ENCODE data around the gene KRTAP21-1. TPM values are rescaled to one million over a fixed set of nuclear protein-coding genes. Genes with fewer than 3 reads are reported as not detected.

KRTAP21-1 gene
- not detected in 2 replicates for polyA plus RNA-seq

GRCh38 chr21:30755328-30755727, at the start of gene KRTAP21-1:
TSS of gene KRTAP21-1 (minus strand) at chr21:30755428. CDS start at chr21:30755378, 50 bp downstream.

GRCh38 chr21:30747159-30747558, 8.1 kb downstream of the KRTAP21-1 start, which contains the start of gene KRTAP21-2:
TSS of gene KRTAP21-2 (minus strand) at chr21:30747259. CDS start at chr21:30747202, 57 bp downstream.

GRCh38 chr21:30718239-30718909, 36.9 kb downstream of the KRTAP21-1 start, which contains the start of gene KRTAP21-3:
TSS of gene KRTAP21-3 (minus strand) at chr21:30718777. CDS start at chr21:30718759, 18 bp downstream.

Other genes with a start within 250 kb of the KRTAP21-1 start
- gene KRTAP19-6, start 213.6 kb downstream of the KRTAP21-1 start, polyA plus RNA-seq: not detected in 2 replicates
- not detected in 2 replicates for gene KRTAP19-7, start 194.1 kb downstream of the KRTAP21-1 start, polyA plus RNA-seq
- gene KRTAP22-2, start 165.0 kb downstream of the KRTAP21-1 start, polyA plus RNA-seq: not detected in 2 replicates
- not detected in 2 replicates for gene KRTAP6-3, start 163.0 kb downstream of the KRTAP21-1 start, polyA plus RNA-seq
- gene KRTAP6-2, start 156.5 kb downstream of the KRTAP21-1 start, polyA plus RNA-seq: not detected in 2 replicates
- not detected in 2 replicates for gene KRTAP22-1, start 154.3 kb downstream of the KRTAP21-1 start, polyA plus RNA-seq
- gene KRTAP6-1, start 141.5 kb downstream of the KRTAP21-1 start, polyA plus RNA-seq: not detected in 2 replicates
- not detected in 2 replicates for gene KRTAP20-1, start 139.0 kb downstream of the KRTAP21-1 start, polyA plus RNA-seq
- gene KRTAP20-4, start 134.8 kb downstream of the KRTAP21-1 start, polyA plus RNA-seq: not detected in 2 replicates
- gene KRTAP20-2, start 120.2 kb downstream of the KRTAP21-1 start, polyA plus RNA-seq: not detected in 2 replicates
- gene KRTAP20-3, start 112.6 kb downstream of the KRTAP21-1 start, polyA plus RNA-seq: not detected in 2 replicates
- not detected in 2 replicates for gene KRTAP21-3, start 36.7 kb downstream of the KRTAP21-1 start, polyA plus RNA-seq
- gene KRTAP21-2, start 8.2 kb downstream of the KRTAP21-1 start, polyA plus RNA-seq: not detected in 2 replicates
- gene KRTAP8-1, start 57.8 kb upstream of the KRTAP21-1 start, polyA plus RNA-seq: not detected in 2 replicates
- not detected in 2 replicates for gene KRTAP7-1, start 74.3 kb upstream of the KRTAP21-1 start, polyA plus RNA-seq
- gene KRTAP11-1, start 126.2 kb upstream of the KRTAP21-1 start, polyA plus RNA-seq: not detected in 2 replicates